Activated naive CD4-positive, alpha-beta T cell (primary cell): Measurements from ENCODE around the gene THNSL1.

ENCODE experiments used
- DNase-seq, 4 experiments: peaks; one replicate each; lab custom pipeline; 2025; lab: John Stamatoyannopoulos, UW

Gene THNSL1

DNA sequence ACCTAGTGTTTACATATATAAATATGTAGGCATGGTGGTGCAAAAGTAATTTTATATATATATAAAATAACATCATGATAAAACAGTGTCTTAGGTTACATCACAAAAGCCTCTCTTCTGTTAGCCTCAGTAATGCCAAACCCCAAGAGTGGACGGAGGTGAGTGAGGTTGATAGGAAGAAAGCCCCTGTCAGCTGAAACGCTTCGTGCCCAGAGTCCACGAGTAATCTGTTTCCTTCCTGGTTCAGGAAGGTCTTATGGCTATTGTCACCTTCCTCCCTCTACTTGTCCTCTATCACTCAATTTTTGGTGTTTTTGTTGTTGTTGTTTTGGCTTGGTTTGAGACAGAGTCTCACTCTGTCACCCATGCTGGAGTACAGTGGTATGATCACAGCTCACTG lies 41.5 kb downstream of the THNSL1 start:
- DNase-seq, result no peak

DNA sequence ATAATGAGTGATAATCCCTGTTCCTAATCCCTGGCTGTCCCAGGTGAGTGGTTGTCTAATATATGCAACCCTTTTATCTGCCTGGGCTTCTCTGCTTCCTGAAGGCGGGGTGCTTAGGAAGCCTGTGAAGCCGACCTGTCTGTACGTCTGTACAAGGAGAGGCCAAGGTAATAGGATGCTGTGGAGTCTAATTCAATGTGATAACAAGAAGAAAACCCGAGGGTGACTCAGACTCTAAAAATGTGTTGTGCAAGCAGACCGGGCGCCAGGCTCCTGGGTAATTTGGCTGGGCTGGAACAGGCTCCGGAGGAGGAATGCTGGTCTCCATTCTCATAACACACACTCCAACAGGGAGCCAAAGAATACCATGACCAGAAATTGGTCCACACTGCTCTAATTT lies 43.6 kb downstream of the THNSL1 start:
- DNase-seq, result no peak

DNA sequence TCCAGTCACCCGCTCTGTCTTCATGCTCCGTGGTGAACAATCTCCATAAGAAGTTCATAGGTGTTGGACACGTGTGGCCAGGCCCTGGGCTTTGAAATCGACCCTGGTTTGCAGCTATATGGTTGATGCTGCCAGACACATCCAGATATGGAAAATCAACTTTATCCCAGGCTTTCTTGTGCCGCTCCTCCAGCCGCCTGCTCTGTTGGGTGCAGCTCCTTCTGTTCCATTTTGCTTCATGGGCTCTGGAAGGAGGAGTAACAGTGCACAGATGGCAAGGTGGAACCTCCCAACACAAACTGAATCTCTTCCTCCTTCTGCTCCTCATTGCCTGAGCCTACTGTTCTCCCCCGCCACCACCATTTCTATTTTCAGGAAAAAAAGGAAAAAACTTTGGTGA lies 44.7 kb downstream of the THNSL1 start:
- DNase-seq, result no peak

DNA sequence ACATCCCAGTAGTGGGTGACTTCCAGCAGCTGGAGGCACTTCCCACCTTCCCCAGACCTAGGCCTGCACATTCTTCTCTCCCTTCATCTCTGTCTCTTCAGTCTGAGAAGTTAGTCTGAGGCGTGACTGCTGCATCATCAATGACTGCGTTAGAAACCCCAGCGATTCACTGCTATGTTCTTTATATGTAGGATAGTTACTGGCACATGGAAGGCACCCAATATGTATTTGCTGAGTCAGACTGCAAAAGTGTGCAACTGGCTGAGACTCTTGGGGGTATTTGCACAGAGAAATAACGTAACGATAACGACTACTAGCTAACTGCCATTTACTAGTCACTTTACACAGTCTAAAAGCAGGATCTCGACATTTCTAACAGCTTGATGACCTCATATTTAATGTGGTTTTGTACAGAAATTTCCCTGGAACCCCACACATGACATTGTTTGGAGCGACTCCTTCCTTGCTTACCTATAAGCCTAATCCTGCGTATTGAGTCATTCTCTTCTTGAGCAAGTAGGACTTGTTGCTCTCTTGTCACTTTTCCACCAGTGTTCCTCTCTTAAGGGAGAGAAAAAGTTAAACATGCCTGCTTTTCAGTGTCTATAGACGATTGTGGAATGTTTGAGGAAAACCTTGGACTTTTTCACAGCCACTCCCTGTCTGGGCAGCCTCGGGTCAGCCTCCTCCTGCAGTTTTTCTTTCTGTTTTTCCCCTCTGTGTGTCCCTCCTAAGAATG lies 45.5 kb downstream of the THNSL1 start:
- no peak for DNase-seq

DNA sequence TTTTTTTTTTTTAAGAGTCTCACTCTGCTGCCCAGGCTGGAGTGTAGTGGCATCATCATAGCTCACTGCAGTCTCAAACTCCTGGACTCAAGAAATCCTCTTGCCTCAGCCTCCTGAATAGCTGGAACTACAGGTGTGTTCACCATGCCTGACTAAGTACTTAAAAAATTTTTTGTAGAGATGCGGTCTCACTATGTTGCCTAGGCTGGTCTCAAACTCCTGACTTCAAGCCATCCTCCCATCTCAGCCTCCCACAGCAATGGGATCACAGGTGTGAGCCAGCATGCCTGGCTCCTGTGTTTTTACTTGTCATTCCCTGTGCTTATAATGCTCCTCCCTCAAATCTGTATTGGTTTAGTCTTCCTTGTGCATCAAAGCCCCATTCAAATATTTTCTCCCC lies 46.7 kb downstream of the THNSL1 start:
- no peak for DNase-seq

DNA sequence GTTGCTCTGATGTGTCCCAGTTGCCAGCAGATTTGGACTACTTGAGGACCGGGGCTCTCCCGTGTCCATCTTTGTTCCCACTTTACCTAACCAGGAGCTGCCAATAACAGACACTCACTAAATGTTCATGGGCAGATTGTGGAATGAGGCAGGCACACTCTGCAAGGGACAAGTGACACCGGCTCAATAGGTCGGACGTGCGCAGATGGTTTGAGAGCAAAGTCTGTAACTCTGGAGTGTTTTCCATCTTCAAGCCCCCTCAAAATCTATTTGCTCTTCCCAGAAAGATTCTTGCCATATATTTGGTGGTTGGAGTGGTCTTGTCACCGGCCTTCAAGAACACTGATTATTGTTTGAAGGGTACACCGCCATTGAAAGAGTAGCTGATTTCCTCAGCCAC lies 47.2 kb downstream of the THNSL1 start:
- DNase-seq, result no peak

DNA sequence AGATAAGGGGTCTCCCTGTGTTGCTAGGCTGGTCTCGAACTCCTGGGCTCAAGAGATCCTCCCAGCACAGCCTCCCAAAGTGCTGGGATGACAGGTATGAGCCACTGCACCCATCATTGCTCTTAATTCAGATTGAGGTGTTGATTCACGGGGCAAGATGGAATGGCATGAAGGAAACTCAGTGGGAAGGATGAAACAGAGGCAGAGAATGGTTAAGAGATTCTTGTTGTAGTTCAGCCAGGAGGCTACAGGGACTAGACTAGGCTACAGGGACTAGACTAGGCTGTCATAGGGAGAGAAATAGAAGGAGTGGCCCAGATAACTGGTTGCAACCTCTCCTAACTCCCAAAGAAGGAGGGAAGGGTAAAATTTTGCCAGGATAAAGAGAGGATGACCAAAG lies 48.0 kb downstream of the THNSL1 start:
- no peak for DNase-seq

DNA sequence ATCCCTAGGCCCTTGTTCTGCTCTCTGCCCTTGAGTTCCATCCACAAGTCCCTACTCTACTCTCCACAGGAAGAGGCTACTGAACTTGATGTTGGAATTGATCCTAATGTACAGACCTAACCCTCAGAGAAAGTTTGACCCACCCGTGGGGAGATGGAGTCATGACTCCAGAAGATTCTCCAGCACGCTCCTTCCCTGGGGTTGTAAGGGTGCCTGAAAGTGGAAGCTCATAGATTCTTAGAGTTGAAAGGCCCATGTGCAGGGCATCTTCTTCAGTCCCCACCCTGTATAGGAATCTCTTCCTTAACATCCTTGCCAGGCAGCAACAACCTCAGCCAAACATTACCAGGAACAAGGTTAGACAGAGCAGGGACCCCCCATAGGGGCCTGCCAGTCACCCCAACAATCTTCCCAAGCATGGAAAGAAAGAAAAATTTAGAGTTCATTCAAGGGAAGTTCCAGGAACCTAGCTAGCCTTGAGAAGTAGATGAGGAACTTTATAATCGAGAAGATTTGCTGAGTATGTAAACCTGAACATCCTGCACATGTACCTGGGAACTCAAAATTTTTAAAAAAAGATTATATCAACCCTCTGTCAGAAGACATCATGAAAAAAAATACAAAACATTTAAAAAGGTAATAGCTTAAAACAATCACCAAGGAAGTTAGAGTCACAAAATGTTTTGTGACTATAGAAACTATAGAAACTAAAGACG lies 49.5 kb downstream of the THNSL1 start:
- no peak for DNase-seq

DNA sequence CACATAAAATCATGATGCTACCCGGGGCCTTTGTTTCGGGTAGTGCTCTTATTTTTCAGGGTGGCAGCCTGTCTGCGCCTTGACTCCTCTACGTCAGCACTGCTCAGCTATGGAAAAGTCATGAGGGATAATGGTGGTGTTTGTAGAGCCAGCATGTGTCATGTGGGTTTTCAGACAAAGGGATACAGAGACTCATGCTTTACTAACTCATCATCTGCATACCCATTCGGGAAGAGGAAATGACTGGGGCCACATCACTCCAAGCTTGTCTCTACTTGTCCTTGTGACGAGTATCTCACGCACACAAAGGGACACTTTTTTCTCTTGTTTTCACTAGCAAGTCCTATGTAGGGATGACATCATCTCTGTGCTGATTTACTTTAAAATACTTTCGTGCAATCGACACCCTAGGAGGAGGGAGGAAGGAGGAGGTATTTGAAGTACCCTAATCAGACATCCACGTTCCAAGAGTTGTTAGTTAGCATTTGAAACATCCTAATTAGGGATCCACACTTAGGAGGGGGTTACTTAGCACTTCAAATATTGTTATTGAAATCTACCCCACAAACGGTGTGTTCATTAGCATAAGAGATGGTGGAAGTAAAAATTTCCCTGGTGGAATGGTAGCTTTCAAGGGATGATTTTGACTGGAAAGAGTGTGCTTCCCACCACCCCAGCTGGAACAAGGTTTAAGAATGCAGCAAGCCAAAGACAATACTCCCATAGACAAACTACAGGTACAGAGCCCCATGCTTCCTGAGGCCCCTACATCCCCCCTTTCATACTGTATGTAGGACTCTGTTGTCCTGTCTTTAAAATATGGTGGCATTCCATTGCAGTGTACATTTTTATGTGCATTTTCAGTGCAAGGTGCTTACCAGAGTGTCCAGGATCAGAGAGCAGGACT lies 52.0 kb downstream of the THNSL1 start:
- DNase-seq, result no peak

DNA sequence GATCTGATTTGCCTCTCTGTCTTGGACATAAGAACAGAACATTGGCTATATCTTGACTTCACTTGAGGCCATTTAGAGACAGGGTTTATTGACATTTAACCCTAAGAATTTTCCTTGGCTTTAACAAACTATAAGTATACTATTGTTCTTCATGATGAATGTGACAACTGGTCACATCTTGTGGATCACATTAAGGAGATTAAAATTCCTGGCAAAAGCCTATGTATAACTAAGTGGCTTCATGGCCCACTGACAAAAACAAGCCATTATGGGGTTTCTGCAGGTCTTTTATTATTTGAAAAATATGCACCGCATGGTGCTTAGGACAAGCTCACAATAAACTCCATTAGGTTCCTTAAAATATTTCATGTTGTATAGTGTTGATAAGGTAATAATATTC lies 54.8 kb downstream of the THNSL1 start:
- no peak for DNase-seq

DNA sequence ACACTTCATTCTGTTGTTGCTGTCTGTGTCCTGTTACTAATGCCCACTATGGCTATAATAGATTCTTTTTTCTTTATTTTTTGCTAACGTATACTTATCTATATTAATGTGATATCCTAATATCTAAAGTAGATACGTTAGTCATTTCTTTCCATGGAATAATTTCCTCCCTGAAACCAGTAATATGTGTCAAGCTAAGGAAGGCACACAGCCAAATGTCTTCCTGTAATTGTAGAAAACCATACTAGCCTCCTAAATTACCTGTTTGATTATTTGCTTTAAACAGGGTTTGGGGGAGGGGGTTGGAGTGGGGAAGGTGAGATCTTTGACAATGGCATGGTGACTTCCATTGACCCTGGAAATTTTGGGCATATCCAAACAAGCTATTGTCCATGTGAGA lies 56.4 kb downstream of the THNSL1 start:
- DNase-seq, result no peak

DNA sequence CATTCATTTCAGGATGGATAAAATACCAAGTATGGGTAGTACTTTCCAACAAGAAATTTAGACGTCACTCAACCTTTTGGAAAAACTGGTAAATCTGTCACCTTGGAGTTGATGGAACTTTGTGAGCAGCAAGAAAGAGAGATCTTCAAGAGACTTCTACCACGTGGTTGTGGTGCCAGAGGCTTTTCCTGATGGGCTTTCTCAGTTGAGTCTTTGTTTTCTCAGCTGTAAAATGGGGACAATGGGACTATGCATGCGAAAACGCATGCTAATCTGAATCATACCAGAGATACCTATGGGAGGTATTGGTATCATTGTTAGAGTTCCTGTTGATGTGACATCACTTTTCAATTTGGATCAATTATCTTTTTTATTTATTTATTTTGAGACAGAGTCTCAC lies 59.4 kb downstream of the THNSL1 start:
- DNase-seq, result no peak
